ENCODE data around the gene MTSS2.

MTSS2 gene

GRCh38 chr16:70683146-70683944 is 2.5 kb downstream of the MTSS2 start:
- H3K18ac ChIP-seq (ENCODE audit: low read length) = no peak overlapping the region
- no peak overlapping the region for H2AK5ac ChIP-seq (ENCODE audit: low read length)
- no peak overlapping the region for H4K5ac ChIP-seq (ENCODE audit: low read length)
- no peak for DNase-seq
- H2BK15ac ChIP-seq (replicated peaks; ENCODE audit: low read depth) = no peak overlapping the region
- H2BK120ac ChIP-seq (ENCODE audit: low read depth, low read length) = no peak overlapping the region
- no peak overlapping the region for H3K23ac ChIP-seq (ENCODE audit: low read length)
- no CpG with 5 or more reads among the region's 13 CpGs for WGBS (ENCODE audit: extremely low coverage, insufficient coverage, low lambda C conversion rate)
- no peak overlapping the region for H3K56ac ChIP-seq (ENCODE audit: low read length)
- H3K79me2 ChIP-seq (ENCODE audit: control insufficient read depth, insufficient read depth, low read length) = no peaks in the 10 kb centered on the region
- H3K36me3 ChIP-seq (ENCODE audit: control insufficient read depth, insufficient read depth, low read length) = no peaks in the 10 kb centered on the region
- no peak overlapping the region for H4K8ac ChIP-seq (ENCODE audit: low read depth, low read length)
- H3K27me3 ChIP-seq (ENCODE audit: insufficient read depth, low read length, poor library complexity) = no peaks in the 10 kb centered on the region
- H3K27ac ChIP-seq (ENCODE audit: low read depth, low read length) = no peak overlapping the region
- no peak overlapping the region for H3K4ac ChIP-seq (ENCODE audit: low read depth, low read length)
- H3K4me2 ChIP-seq (ENCODE audit: low read length) = no peak overlapping the region
- peaks cover 2% of the 10 kb centered on the region for H3K79me1 ChIP-seq (ENCODE audit: low read length)
- no peak overlapping the region for H3K9ac ChIP-seq (ENCODE audit: low read length)
- H3K4me3 ChIP-seq (ENCODE audit: low read length) = no peak overlapping the region
- H3K4me1 ChIP-seq (ENCODE audit: control insufficient read depth, low read depth, low read length) = peaks cover 3% of the 10 kb centered on the region
- no peak overlapping the region for H2BK5ac ChIP-seq (ENCODE audit: low read length)

- no peak overlapping the region for H2BK15ac ChIP-seq (replicated peaks; ENCODE audit: low read depth)
- H3K27me3 ChIP-seq (ENCODE audit: insufficient read depth, low read length, poor library complexity) = no peaks in the 10 kb centered on the region
- H4K5ac ChIP-seq (ENCODE audit: low read length) = no peak overlapping the region
- no peak overlapping the region for H3K56ac ChIP-seq (ENCODE audit: low read length)
- H3K79me1 ChIP-seq (ENCODE audit: low read length) = peaks cover 2% of the 10 kb centered on the region
- H3K23ac ChIP-seq (ENCODE audit: low read length) = no peak overlapping the region
- no peak overlapping the region for H4K8ac ChIP-seq (ENCODE audit: low read depth, low read length)
- no peak overlapping the region for H2AK5ac ChIP-seq (ENCODE audit: low read length)
- peak; percentile 47 for DNase-seq
- no peak overlapping the region for H3K27ac ChIP-seq (ENCODE audit: low read depth, low read length)
- H2BK120ac ChIP-seq (ENCODE audit: low read depth, low read length) = no peak overlapping the region
- H3K4me1 ChIP-seq (ENCODE audit: control insufficient read depth, low read depth, low read length) = peaks cover 3% of the 10 kb centered on the region
- H3K79me2 ChIP-seq (ENCODE audit: control insufficient read depth, insufficient read depth, low read length) = no peaks in the 10 kb centered on the region
- H3K4ac ChIP-seq (ENCODE audit: low read depth, low read length) = no peak overlapping the region
- H3K4me3 ChIP-seq (ENCODE audit: low read length) = no peak overlapping the region
- no peak overlapping the region for H3K18ac ChIP-seq (ENCODE audit: low read length)
- no CpG with 5 or more reads among the region's 14 CpGs for WGBS (ENCODE audit: extremely low coverage, insufficient coverage, low lambda C conversion rate)
- H3K4me2 ChIP-seq (ENCODE audit: low read length) = no peak overlapping the region
- no peak overlapping the region for H2BK5ac ChIP-seq (ENCODE audit: low read length)
- H3K9ac ChIP-seq (ENCODE audit: low read length) = no peak overlapping the region
- peaks cover 1% of the 10 kb centered on the region for H3K36me3 ChIP-seq (ENCODE audit: control insufficient read depth, insufficient read depth, low read length)
Observed at GRCh38 chr16:70682239-70683145, 3.4 kb downstream of the MTSS2 start.

- Histone ChIP-seq H4K8ac (ENCODE audit: low read depth, low read length) (no peak overlapping the region), H3K18ac (ENCODE audit: low read length) (no peak overlapping the region), H4K5ac (ENCODE audit: low read length) (no peak overlapping the region), H2BK15ac (replicated peaks; ENCODE audit: low read depth) (no peak overlapping the region), H2BK120ac (ENCODE audit: low read depth, low read length) (no peak overlapping the region), H2AK5ac (ENCODE audit: low read length) (no peak overlapping the region), H3K56ac (ENCODE audit: low read length) (no peak overlapping the region), H3K4me3 (ENCODE audit: low read length) (no peak overlapping the region), H3K9ac (ENCODE audit: low read length) (no peak overlapping the region), H3K36me3 (ENCODE audit: control insufficient read depth, insufficient read depth, low read length) (peaks cover 1% of the 10 kb centered on the region), H3K79me2 (ENCODE audit: control insufficient read depth, insufficient read depth, low read length) (no peaks in the 10 kb centered on the region), H3K4me2 (ENCODE audit: low read length) (no peak overlapping the region), H3K27me3 (ENCODE audit: insufficient read depth, low read length, poor library complexity) (no peaks in the 10 kb centered on the region), H3K27ac (ENCODE audit: low read depth, low read length) (no peak overlapping the region), H2BK5ac (ENCODE audit: low read length) (no peak overlapping the region), H3K79me1 (ENCODE audit: low read length) (peaks cover 2% of the 10 kb centered on the region), H3K4ac (ENCODE audit: low read depth, low read length) (no peak overlapping the region), H3K4me1 (ENCODE audit: control insufficient read depth, low read depth, low read length) (peaks cover 3% of the 10 kb centered on the region), H3K23ac (ENCODE audit: low read length) (no peak overlapping the region)
- no peak for DNase-seq
- no CpG with 5 or more reads among the region's 13 CpGs for WGBS (ENCODE audit: extremely low coverage, insufficient coverage, low lambda C conversion rate)
Observed at GRCh38 chr16:70681382-70682238, 4.2 kb downstream of the MTSS2 start.

GRCh38 chr16:70680495-70681381 is 5.1 kb downstream of the MTSS2 start:
- H3K27ac ChIP-seq (ENCODE audit: low read depth, low read length) = no peak overlapping the region
- H3K9ac ChIP-seq (ENCODE audit: low read length) = peak overlapping the region; percentile 34
- DNase-seq = no peak
- no peak overlapping the region for H3K4me2 ChIP-seq (ENCODE audit: low read length)
- H2AK5ac ChIP-seq (ENCODE audit: low read length) = no peak overlapping the region
- peaks cover 2% of the 10 kb centered on the region for H3K36me3 ChIP-seq (ENCODE audit: control insufficient read depth, insufficient read depth, low read length)
- H2BK120ac ChIP-seq (ENCODE audit: low read depth, low read length) = no peak overlapping the region
- no CpG with 5 or more reads among the region's 18 CpGs for WGBS (ENCODE audit: extremely low coverage, insufficient coverage, low lambda C conversion rate)
- H3K79me1 ChIP-seq (ENCODE audit: low read length) = peaks cover 2% of the 10 kb centered on the region
- H2BK5ac ChIP-seq (ENCODE audit: low read length) = no peak overlapping the region
- H3K56ac ChIP-seq (ENCODE audit: low read length) = peak overlapping the region; percentile 2
- H3K4ac ChIP-seq (ENCODE audit: low read depth, low read length) = no peak overlapping the region
- no peak overlapping the region for H2BK15ac ChIP-seq (replicated peaks; ENCODE audit: low read depth)
- H3K79me2 ChIP-seq (ENCODE audit: control insufficient read depth, insufficient read depth, low read length) = no peaks in the 10 kb centered on the region
- no peak overlapping the region for H4K5ac ChIP-seq (ENCODE audit: low read length)
- no peak overlapping the region for H3K4me3 ChIP-seq (ENCODE audit: low read length)
- no peak overlapping the region for H4K8ac ChIP-seq (ENCODE audit: low read depth, low read length)
- H3K27me3 ChIP-seq (ENCODE audit: insufficient read depth, low read length, poor library complexity) = no peaks in the 10 kb centered on the region
- no peak overlapping the region for H3K23ac ChIP-seq (ENCODE audit: low read length)
- peaks cover 3% of the 10 kb centered on the region for H3K4me1 ChIP-seq (ENCODE audit: control insufficient read depth, low read depth, low read length)
- H3K18ac ChIP-seq (ENCODE audit: low read length) = no peak overlapping the region

All from mesendoderm (in vitro differentiated cells).